ENCODE results near the gene KRT222. TPM values are rescaled to one million over a fixed set of nuclear protein-coding genes. Genes with fewer than 3 reads are reported as not detected.

The KRT222 gene
- total RNA-seq, 2 donors from 2014 or later, result 0.05 to 0.91 TPM

GRCh38 chr17:40666331-40666730 is 1.4 kb upstream of the KRT222 start:
- TF ChIP-seq POLR2AphosphoS5 (IDR thresholded peaks at IDR 0.05), result no peak
- no peak for TF ChIP-seq CTCF (IDR thresholded peaks at IDR 0.05)
- no peak for TF ChIP-seq POLR2A (IDR thresholded peaks at IDR 0.05)
- H3K4me1 ChIP-seq (replicated peaks), result no peaks in the 10 kb centered on the region
- no peak overlapping the region for H3K27ac ChIP-seq
- no peak for DNase-seq (ENCODE audit: low spot score)
- no peaks in the 10 kb centered on the region for H3K27me3 ChIP-seq (replicated peaks; ENCODE audit: insufficient read depth)
- H3K36me3 ChIP-seq, result no peaks in the 10 kb centered on the region
- H3K4me3 ChIP-seq, result no peak overlapping the region
- intact Hi-C loops (cut with DNase I), result no loop called here
- no peaks in the 10 kb centered on the region for H3K9me3 ChIP-seq

DNA sequence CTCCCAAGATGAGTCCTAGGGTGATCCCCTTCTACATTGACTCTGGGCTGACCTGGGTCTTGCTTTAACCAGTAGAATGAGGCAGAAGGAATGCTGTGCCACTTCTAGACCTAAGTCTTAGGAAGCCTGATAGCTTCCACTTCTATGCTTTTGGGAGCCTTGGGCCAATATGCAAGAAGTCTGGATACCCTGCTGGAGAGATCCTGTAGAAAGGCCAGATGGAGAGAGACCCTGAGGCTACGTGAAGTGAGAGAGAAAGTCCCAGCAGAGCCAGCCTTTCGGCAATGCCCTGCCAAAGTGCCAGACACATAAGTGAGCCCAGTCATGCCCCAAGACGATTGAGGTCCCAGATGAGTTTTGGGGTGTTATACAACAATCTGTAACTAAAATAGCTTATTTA is 1.7 kb downstream of the KRT222 start:
- Histone ChIP-seq H3K4me1 (replicated peaks) (no peaks in the 10 kb centered on the region), H3K36me3 (no peaks in the 10 kb centered on the region), H3K4me3 (no peak overlapping the region), H3K9me3 (no peaks in the 10 kb centered on the region), H3K27ac (no peak overlapping the region), H3K27me3 (replicated peaks; ENCODE audit: insufficient read depth) (no peaks in the 10 kb centered on the region)
- intact Hi-C loops (cut with DNase I), result no loop called here
- DNase-seq (ENCODE audit: low spot score), result no peak
- TF ChIP-seq POLR2A (IDR thresholded peaks at IDR 0.05), result no peak
- no peak for TF ChIP-seq POLR2AphosphoS5 (IDR thresholded peaks at IDR 0.05)
- no peak for TF ChIP-seq CTCF (IDR thresholded peaks at IDR 0.05)
- 49% methylated on average over 3 of the region's 3 CpGs for WGBS

- DNase-seq (ENCODE audit: low spot score), result no peak
- H3K4me3 ChIP-seq, result no peak overlapping the region
- no peak overlapping the region for H3K27ac ChIP-seq
- H3K27me3 ChIP-seq (replicated peaks; ENCODE audit: insufficient read depth), result no peaks in the 10 kb centered on the region
- no peaks in the 10 kb centered on the region for H3K9me3 ChIP-seq
- intact Hi-C loops (cut with DNase I), result no loop called here
- WGBS, result 94% methylated on average over 7 of the region's 7 CpGs
- no peak for TF ChIP-seq POLR2A (IDR thresholded peaks at IDR 0.05)
- TF ChIP-seq CTCF (IDR thresholded peaks at IDR 0.05), result no peak
- TF ChIP-seq POLR2AphosphoS5 (IDR thresholded peaks at IDR 0.05), result no peak
- no peaks in the 10 kb centered on the region for H3K36me3 ChIP-seq
- H3K4me1 ChIP-seq (replicated peaks), result no peaks in the 10 kb centered on the region
These were observed 5.1 kb downstream of the KRT222 start for GRCh38 chr17:40659911-40660310.

DNA sequence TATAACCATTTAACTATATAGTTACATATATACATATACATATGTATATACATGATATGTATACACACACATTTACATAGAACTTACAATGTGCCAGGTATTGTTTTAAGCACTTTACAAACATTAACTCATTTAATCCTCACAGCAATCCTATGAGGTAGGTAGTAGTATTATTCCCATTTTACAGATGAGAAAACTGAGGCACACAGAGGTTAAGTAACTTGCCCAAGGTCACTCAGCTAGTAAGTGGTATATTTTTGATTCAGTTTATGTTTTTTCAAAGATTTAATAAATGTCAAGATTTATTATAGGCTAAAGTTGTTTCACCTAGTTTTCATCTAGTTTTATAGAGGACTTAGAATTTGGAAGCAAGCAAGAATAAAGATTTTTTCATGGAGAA is 6.6 kb downstream of the KRT222 start:
- Histone ChIP-seq H3K27me3 (replicated peaks; ENCODE audit: insufficient read depth) (no peaks in the 10 kb centered on the region), H3K9me3 (no peaks in the 10 kb centered on the region), H3K27ac (no peak overlapping the region), H3K4me1 (replicated peaks) (no peaks in the 10 kb centered on the region), H3K4me3 (no peak overlapping the region), H3K36me3 (no peaks in the 10 kb centered on the region)
- intact Hi-C loops (cut with DNase I), result no loop called here
- no peak for DNase-seq (ENCODE audit: low spot score)
- TF ChIP-seq CTCF (IDR thresholded peaks at IDR 0.05) (no peak), POLR2A (IDR thresholded peaks at IDR 0.05) (no peak), POLR2AphosphoS5 (IDR thresholded peaks at IDR 0.05) (no peak)

- no peak for DNase-seq (ENCODE audit: low spot score)
- H3K27me3 ChIP-seq (replicated peaks; ENCODE audit: insufficient read depth), result no peaks in the 10 kb centered on the region
- H3K27ac ChIP-seq, result no peak overlapping the region
- no peaks in the 10 kb centered on the region for H3K9me3 ChIP-seq
- no peak for TF ChIP-seq POLR2A (IDR thresholded peaks at IDR 0.05)
- no peak for TF ChIP-seq CTCF (IDR thresholded peaks at IDR 0.05)
- TF ChIP-seq POLR2AphosphoS5 (IDR thresholded peaks at IDR 0.05), result no peak
- intact Hi-C loops (cut with DNase I), result no loop called here
- no peaks in the 10 kb centered on the region for H3K36me3 ChIP-seq
- H3K4me1 ChIP-seq (replicated peaks), result no peaks in the 10 kb centered on the region
- H3K4me3 ChIP-seq, result no peak overlapping the region
- 59% methylated on average over 5 of the region's 5 CpGs for WGBS
These were observed 13.0 kb downstream of the KRT222 start for GRCh38 chr17:40651939-40652338.

Data from prostate gland (tissue), 2 donors.